Stimulated activated effector memory CD8-positive, alpha-beta T cell treated with anti-CD3 and anti-CD28 coated beads, Interleukin-12 subunit alpha, Interleukin-12 subunit beta, amount 100 ng/mL, for 72 hours (primary cell): Measurements from ENCODE around the gene TNIK.

Experiments
- ATAC-seq: fragments of 150-1000 bp; cut with Tn5 transposase; 2 replicates; pipeline ENCODE4 v1.10.0; 2021
- DNase-seq, 2 donors: peaks; one replicate each; pipeline ENCODE4 v3.0.0; 2021 to 2022; ENCODE audit warnings: low spot score in 2 of 2
- H3K27ac Mint-ChIP-seq: one replicate; pipeline ENCODE4 v1.8.0; 2022; ENCODE audit warnings: mild to moderate bottlenecking, mixed read lengths
- H3K36me3 Mint-ChIP-seq: one replicate; pipeline ENCODE4 v1.8.0; 2022; ENCODE audit warnings: mild to moderate bottlenecking, mixed read lengths
- H3K4me1 Mint-ChIP-seq: one replicate; pipeline ENCODE4 v1.8.0; 2022; ENCODE audit warnings: mixed read lengths
- H3K4me3 Mint-ChIP-seq: one replicate; pipeline ENCODE4 v1.8.0; 2022; ENCODE audit warnings: mild to moderate bottlenecking, mixed read lengths
- H3K9me3 Mint-ChIP-seq: one replicate; pipeline ENCODE4 v1.8.0; 2022; ENCODE audit warnings: mixed read lengths

The TNIK gene

GRCh38 chr3:171116365-171116764, 343.8 kb downstream of the TNIK start:
- no peak for ATAC-seq
- Mint-ChIP-seq H3K27ac (no peak overlapping the region), H3K36me3 (peaks cover 34% of the 10 kb centered on the region)

DNA sequence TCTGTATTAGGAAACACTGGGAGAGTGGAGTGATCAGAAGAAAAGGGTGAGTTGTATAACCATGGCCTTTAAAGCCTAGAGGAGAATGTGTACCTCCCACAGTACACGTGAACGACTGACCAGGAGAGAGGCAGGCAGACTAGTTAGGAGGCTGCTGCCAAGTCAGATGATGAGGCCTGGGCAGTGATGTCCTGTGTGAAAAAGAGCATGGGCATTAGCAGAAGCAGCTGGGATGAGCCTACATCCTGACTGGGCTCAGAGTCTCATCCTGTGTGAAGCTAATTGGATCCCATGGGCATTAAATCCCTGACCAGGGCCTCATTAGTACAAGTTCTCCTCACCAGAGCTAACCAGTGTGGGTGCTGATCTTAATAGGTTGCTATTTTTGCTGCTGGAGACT, 344.5 kb downstream of the TNIK start:
- Mint-ChIP-seq H3K4me1 (peaks cover 6% of the 10 kb centered on the region), H3K27ac (no peak overlapping the region), H3K36me3 (peaks cover 41% of the 10 kb centered on the region), H3K9me3 (peaks cover 2% of the 10 kb centered on the region), H3K4me3 (no peak overlapping the region)
- DNase-seq, result no peak
- ATAC-seq, result no peak

More at GRCh38 chr3:171116365-171116764, 343.8 kb downstream of the TNIK start:
- H3K9me3 Mint-ChIP-seq, result peaks cover 2% of the 10 kb centered on the region
- peaks cover 6% of the 10 kb centered on the region for H3K4me1 Mint-ChIP-seq
- DNase-seq, result no peak
- H3K4me3 Mint-ChIP-seq, result no peak overlapping the region

DNA sequence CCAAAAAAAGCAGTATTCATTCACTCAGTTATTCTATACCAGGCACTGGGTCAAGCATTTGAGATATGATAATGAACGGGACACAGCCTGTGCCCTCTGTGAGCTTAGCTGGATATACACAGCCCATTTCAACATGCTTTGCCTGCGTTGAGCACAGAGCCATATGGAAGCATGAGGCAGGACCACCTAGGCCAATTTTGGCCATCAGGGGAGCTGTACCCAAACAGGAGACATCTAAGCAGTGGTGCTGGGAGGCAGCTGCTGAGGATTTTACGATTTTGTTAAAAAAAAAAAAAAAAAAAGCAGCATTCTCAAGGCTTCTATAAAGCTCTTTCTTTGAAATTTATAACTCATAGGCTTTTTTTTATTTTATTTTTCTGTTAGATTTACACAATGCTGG, 346.5 kb downstream of the TNIK start:
- peaks cover 53% of the 10 kb centered on the region for H3K36me3 Mint-ChIP-seq

GRCh38 chr3:171110715-171111114, 349.5 kb downstream of the TNIK start:
- Mint-ChIP-seq H3K36me3 (peaks cover 67% of the 10 kb centered on the region), H3K4me3 (no peak overlapping the region), H3K27ac (no peak overlapping the region), H3K9me3 (no peaks in the 10 kb centered on the region), H3K4me1 (no peaks in the 10 kb centered on the region)
- DNase-seq (no peak), ATAC-seq (no peak)

More for the DNA sequence above, 346.5 kb downstream of the TNIK start:
- Mint-ChIP-seq H3K27ac (no peak overlapping the region), H3K4me1 (peaks cover 6% of the 10 kb centered on the region), H3K4me3 (no peak overlapping the region), H3K9me3 (no peaks in the 10 kb centered on the region)
- DNase-seq (no peak), ATAC-seq (no peak)

DNA sequence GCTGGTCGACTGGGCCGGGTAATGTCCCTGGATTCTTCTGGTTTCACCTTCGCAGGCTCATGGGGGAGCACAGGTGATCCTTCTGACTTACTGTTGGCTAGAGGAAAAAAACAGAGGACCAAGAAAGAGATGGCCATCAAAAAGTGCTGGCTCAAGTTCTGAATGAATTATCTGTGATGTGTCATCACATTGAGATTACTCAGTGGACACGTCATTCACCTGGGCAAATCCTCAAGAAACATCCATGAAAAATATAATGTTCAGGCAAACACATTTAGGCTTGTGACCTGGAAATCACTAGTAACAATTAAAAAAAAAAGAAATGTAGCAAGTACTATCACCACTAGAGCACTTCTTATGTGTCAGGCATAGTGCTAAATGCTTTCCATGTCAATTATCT, 352.1 kb downstream of the TNIK start:
- Mint-ChIP-seq H3K4me1 (no peaks in the 10 kb centered on the region), H3K27ac (no peak overlapping the region), H3K36me3 (peaks cover 51% of the 10 kb centered on the region), H3K4me3 (no peak overlapping the region), H3K9me3 (no peaks in the 10 kb centered on the region)
- ATAC-seq, result no peak
- DNase-seq, result no peak

DNA sequence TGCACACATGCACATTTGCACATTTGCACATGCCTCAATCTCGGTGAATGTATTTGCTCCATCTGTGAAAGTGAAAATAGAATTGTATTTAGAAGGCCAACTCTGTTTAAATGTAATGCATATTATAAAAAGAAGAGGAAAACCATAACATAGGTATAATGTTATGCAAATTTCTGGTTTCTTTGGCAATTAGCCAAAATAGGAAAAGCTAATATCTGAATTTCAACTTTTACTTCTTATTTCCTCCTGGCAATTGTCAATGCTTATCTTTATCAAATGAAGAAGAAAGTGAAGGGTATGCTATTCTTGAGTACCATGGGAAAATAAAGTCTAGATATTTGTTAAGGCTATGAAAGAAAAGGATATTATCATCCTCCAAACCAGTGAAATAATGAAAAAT, 357.0 kb downstream of the TNIK start:
- ATAC-seq (no peak), DNase-seq (no peak)
- Mint-ChIP-seq H3K9me3 (no peaks in the 10 kb centered on the region), H3K4me3 (no peak overlapping the region), H3K27ac (no peak overlapping the region), H3K4me1 (no peaks in the 10 kb centered on the region), H3K36me3 (peaks cover 43% of the 10 kb centered on the region)

- no peak for ATAC-seq
- DNase-seq, result no peak
- H3K27ac Mint-ChIP-seq, result no peak overlapping the region
- no peak overlapping the region for H3K4me3 Mint-ChIP-seq
- no peaks in the 10 kb centered on the region for H3K4me1 Mint-ChIP-seq
- H3K9me3 Mint-ChIP-seq, result no peaks in the 10 kb centered on the region
- peaks cover 39% of the 10 kb centered on the region for H3K36me3 Mint-ChIP-seq
These were observed 358.1 kb downstream of the TNIK start for GRCh38 chr3:171101982-171102641.

- Mint-ChIP-seq H3K4me3 (no peak overlapping the region), H3K4me1 (no peaks in the 10 kb centered on the region), H3K27ac (no peak overlapping the region), H3K9me3 (no peaks in the 10 kb centered on the region), H3K36me3 (peaks cover 47% of the 10 kb centered on the region)
- no peak for ATAC-seq
- no peak for DNase-seq
These were observed 360.3 kb downstream of the TNIK start for GRCh38 chr3:171099911-171100310.

GRCh38 chr3:171095063-171095462, 365.1 kb downstream of the TNIK start:
- Mint-ChIP-seq H3K4me3 (no peak overlapping the region), H3K9me3 (no peaks in the 10 kb centered on the region), H3K27ac (no peak overlapping the region), H3K36me3 (peaks cover 54% of the 10 kb centered on the region), H3K4me1 (no peaks in the 10 kb centered on the region)
- ATAC-seq (no peak), DNase-seq (no peak)

- Mint-ChIP-seq H3K4me1 (peaks cover 6% of the 10 kb centered on the region), H3K27ac (no peak overlapping the region), H3K4me3 (no peak overlapping the region), H3K36me3 (peaks cover 49% of the 10 kb centered on the region), H3K9me3 (no peaks in the 10 kb centered on the region)
- DNase-seq, result no peak
- no peak for ATAC-seq
These were observed 365.8 kb downstream of the TNIK start for GRCh38 chr3:171094411-171094810.

GRCh38 chr3:171093462-171093861, 366.7 kb downstream of the TNIK start:
- H3K4me1 Mint-ChIP-seq, result peaks cover 10% of the 10 kb centered on the region
- DNase-seq, result no peak
- no peak for ATAC-seq
- no peak overlapping the region for H3K27ac Mint-ChIP-seq
- H3K9me3 Mint-ChIP-seq, result no peaks in the 10 kb centered on the region
- H3K36me3 Mint-ChIP-seq, result peaks cover 52% of the 10 kb centered on the region
- no peak overlapping the region for H3K4me3 Mint-ChIP-seq

DNA sequence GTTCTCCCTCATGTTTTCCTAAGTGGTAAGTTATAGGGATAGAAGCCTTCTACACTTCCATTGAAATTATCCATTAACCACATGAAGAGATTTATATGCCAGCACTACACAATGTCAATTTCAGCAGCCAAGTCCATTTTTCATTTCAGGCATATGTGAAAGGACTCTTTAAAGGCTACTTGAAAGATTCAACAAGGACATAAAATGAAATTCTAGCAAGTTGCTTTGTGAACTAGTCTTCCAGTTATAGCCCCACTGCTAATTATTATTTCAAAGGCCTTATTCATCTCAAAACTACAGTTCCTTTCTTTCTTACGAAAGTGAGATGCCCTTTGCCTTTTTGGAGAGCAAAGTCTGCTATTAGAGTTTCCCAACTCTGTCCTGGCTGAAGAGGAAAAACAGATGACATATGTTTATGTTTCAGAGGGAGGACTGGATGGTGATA, 367.7 kb downstream of the TNIK start:
- no peak for DNase-seq
- Mint-ChIP-seq H3K9me3 (no peaks in the 10 kb centered on the region), H3K4me3 (no peak overlapping the region), H3K4me1 (peaks cover 10% of the 10 kb centered on the region), H3K36me3 (peaks cover 57% of the 10 kb centered on the region), H3K27ac (no peak overlapping the region)
- ATAC-seq, result no peak

DNA sequence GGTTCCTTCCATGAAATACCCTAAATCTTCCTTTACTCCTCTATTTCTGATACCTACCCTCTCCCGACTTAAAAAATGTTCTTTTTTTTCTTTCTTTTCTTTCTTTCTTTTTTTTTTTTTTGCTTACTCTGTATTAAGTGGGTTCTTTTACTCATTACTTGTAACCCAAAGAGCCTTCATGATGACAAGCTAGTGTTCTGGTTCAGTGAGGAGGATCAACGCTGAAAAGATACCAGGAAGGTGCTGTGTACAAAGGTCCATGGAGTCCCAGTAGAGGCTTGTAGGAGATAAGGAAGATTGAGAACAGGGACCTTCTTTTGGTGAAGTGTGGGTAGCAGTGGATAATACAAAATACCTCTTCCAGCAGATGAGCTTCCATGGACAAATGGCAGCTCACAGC, 369.9 kb downstream of the TNIK start:
- no peak for DNase-seq
- Mint-ChIP-seq H3K9me3 (no peaks in the 10 kb centered on the region), H3K4me1 (peaks cover 10% of the 10 kb centered on the region), H3K4me3 (no peak overlapping the region), H3K36me3 (peaks cover 64% of the 10 kb centered on the region), H3K27ac (no peak overlapping the region)
- no peak for ATAC-seq

GRCh38 chr3:171088964-171089754, 371.0 kb downstream of the TNIK start:
- peak; percentile 57 for ATAC-seq
- Mint-ChIP-seq H3K4me1 (peaks cover 10% of the 10 kb centered on the region), H3K27ac (peak overlapping the region; percentile 46), H3K36me3 (peaks cover 65% of the 10 kb centered on the region), H3K4me3 (no peak overlapping the region), H3K9me3 (no peaks in the 10 kb centered on the region)
- no peak for DNase-seq

DNA sequence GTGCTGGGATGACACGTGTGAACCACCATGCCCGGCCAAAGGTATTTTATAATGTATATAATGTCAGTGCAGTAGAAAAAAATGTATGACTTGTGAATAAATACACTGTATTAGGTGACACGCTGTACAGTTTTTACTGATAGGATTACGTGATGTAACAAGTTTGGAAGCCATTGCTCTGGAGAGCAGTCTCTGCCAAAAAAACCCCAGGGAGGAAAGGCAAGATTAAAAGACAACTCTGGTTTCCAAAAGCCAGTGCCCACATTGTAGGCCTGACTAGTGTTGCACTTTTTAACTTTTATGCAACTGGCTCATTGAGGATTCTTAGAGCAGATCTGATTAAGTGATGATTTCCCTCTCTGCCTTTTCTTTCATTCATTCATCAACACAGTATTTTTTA, 371.7 kb downstream of the TNIK start:
- Mint-ChIP-seq H3K4me3 (no peak overlapping the region), H3K36me3 (peaks cover 67% of the 10 kb centered on the region), H3K9me3 (no peaks in the 10 kb centered on the region), H3K27ac (no peak overlapping the region), H3K4me1 (peaks cover 10% of the 10 kb centered on the region)
- ATAC-seq (no peak), DNase-seq (no peak)

- Mint-ChIP-seq H3K4me3 (no peak overlapping the region), H3K4me1 (peaks cover 10% of the 10 kb centered on the region), H3K27ac (no peak overlapping the region), H3K9me3 (no peaks in the 10 kb centered on the region), H3K36me3 (peaks cover 72% of the 10 kb centered on the region)
- ATAC-seq (peak; percentile 49), DNase-seq (no peak)
These were observed 373.3 kb downstream of the TNIK start for GRCh38 chr3:171086914-171087313.
